H1 (cell line): Measurements from ENCODE around the gene PDE1C. TPM values are rescaled to one million over a fixed set of nuclear protein-coding genes. Genes with fewer than 3 reads are reported as not detected.

Experiments
- CTCF ChIA-PET: fragments of 300-600 bp; sonication (Branson Sonifier 250); formaldehyde crosslinking; loops from one replicate; lab custom pipeline; 2021; ENCODE audit not compliant: partially characterized antibody; lab: Charles Lee
- POLR2A ChIA-PET: fragments of 300-600 bp; sonication (Branson Sonifier 250); formaldehyde crosslinking; loops from one replicate; lab custom pipeline; 2021; ENCODE audit warnings: inconsistent platforms; ENCODE audit not compliant: partially characterized antibody; lab: Charles Lee
- DNase-seq, 2 experiments: peaks; one replicate each; pipeline versions ENCODE4 v3.0.0 to v3.0.0-alpha.2; 2010 to 2022; ENCODE audit warnings: low spot score in 2 of 2, low read depth in 1 of 2, mixed read lengths in 1 of 2
- FAIRE-seq: peaks from 2 replicates; lab custom pipeline; 2011; peaks lifted over from hg19 to GRCh38; lab: Jason Lieb, UNC
- H2AFZ ChIP-seq: 2 replicates; pipeline ENCODE4 v1.8.1; 2012; ENCODE audit warnings: low read length, inconsistent platforms
- H2AK5ac ChIP-seq: 2 replicates; pipeline ENCODE4 v1.6.1; 2013; ENCODE audit warnings: low read depth, low read length
- H2BK120ac ChIP-seq: replicated peaks from 2 replicates; pipeline ENCODE3; 2013; ENCODE audit warnings: low read depth, low read length, inconsistent platforms
- H2BK12ac ChIP-seq: 2 replicates; pipeline ENCODE4 v1.6.1; 2013; ENCODE audit warnings: low read depth, low read length
- H2BK15ac ChIP-seq: 2 replicates; pipeline ENCODE4 v1.6.1; 2013; ENCODE audit warnings: low read length
- H2BK20ac ChIP-seq: 2 replicates; pipeline ENCODE4 v1.6.1; 2013; ENCODE audit warnings: low read length
- H2BK5ac ChIP-seq: 2 replicates; pipeline ENCODE4 v1.6.1; 2013; ENCODE audit warnings: low read depth, low read length
- H3K14ac ChIP-seq: 2 replicates; pipeline ENCODE4 v1.6.1; 2013; ENCODE audit warnings: inconsistent platforms; ENCODE audit not compliant: insufficient read length
- H3K18ac ChIP-seq: 2 replicates; pipeline ENCODE4 v1.6.1; 2013; ENCODE audit warnings: low read length; ENCODE audit errors: extremely low read depth
- H3K23ac ChIP-seq: 2 replicates; pipeline ENCODE4 v1.6.1; 2013; ENCODE audit warnings: inconsistent platforms; ENCODE audit not compliant: insufficient read length
- H3K23me2 ChIP-seq: 2 replicates; pipeline ENCODE4 v1.6.1; 2013; ENCODE audit warnings: low read depth, low read length
- H3K27ac ChIP-seq: 2 replicates; pipeline ENCODE4 v1.6.1; 2011; ENCODE audit warnings: low read depth, low read length, inconsistent platforms
- H3K27me3 ChIP-seq, 4 experiments: replicated peaks in 1 of 4; 1 replicate in 1 of 4; 2 replicates in 3 of 4; pipeline versions ENCODE4 v1.6.1 to v1.8.1; 2011 to 2013; ENCODE audit warnings: low read length in 3 of 4, mild to moderate bottlenecking in 3 of 4, inconsistent platforms in 2 of 4, mixed read lengths in 2 of 4, moderate library complexity in 1 of 4; ENCODE audit not compliant: control insufficient read depth in 3 of 4, insufficient read depth in 3 of 4; ENCODE audit errors: extremely low read depth in 1 of 4
- H3K36me3 ChIP-seq, 4 experiments: 2 replicates each; pipeline versions ENCODE4 v1.6.1 to v1.8.1; 2011 to 2013; ENCODE audit warnings: mild to moderate bottlenecking in 4 of 4, low read length in 3 of 4, moderate library complexity in 2 of 4, control low read depth in 1 of 4, inconsistent platforms in 1 of 4; ENCODE audit not compliant: insufficient read depth in 4 of 4, control insufficient read depth in 2 of 4
- H3K4ac ChIP-seq: replicated peaks from 2 replicates; pipeline ENCODE3; 2013; ENCODE audit warnings: low read length, low read depth, mixed read lengths, inconsistent platforms; ENCODE audit not compliant: insufficient read length
- H3K4me1 ChIP-seq, 4 experiments: replicated peaks in 1 of 4; 1 replicate in 1 of 4; 2 replicates in 3 of 4; pipeline versions ENCODE4 v1.6.1 to v1.8.1; 2011 to 2013; ENCODE audit warnings: low read length in 3 of 4, inconsistent platforms in 2 of 4, mixed read lengths in 1 of 4; ENCODE audit not compliant: insufficient read depth in 4 of 4, control insufficient read depth in 3 of 4
- H3K4me2 ChIP-seq, 2 experiments: 2 replicates each; pipeline versions ENCODE4 v1.6.1 to v1.8.1; 2011 to 2013; ENCODE audit warnings: low read depth in 2 of 2, low read length in 2 of 2, control low read depth in 1 of 2, inconsistent platforms in 1 of 2, mild to moderate bottlenecking in 1 of 2; ENCODE audit not compliant: insufficient read depth in 1 of 2
- H3K4me3 ChIP-seq, 4 experiments: fragments of 200-600, 300-600 bp in 1 of 4; sonication (generic), shearing (Covaris generic), sonication (Bioruptor Twin) in 1 of 4; 2 replicates each; pipeline versions ENCODE4 v1.5.1 to v1.8.1; 2011 to 2016; ENCODE audit warnings: low read length in 4 of 4, low read depth in 3 of 4, control low read depth in 2 of 4, inconsistent platforms in 2 of 4, mild to moderate bottlenecking in 2 of 4, mixed read lengths in 1 of 4, moderate library complexity in 1 of 4; ENCODE audit not compliant: insufficient read depth in 2 of 4; ENCODE audit errors: extremely low read depth in 1 of 4
- H3K56ac ChIP-seq: replicated peaks from 2 replicates; pipeline ENCODE3; 2013; ENCODE audit warnings: low read depth, mild to moderate bottlenecking, mixed read lengths, low read length, inconsistent platforms; ENCODE audit not compliant: insufficient read length
- H3K79me1 ChIP-seq: 2 replicates; pipeline ENCODE4 v1.6.1; 2013; ENCODE audit warnings: low read depth, low read length, control low read depth
- H3K79me2 ChIP-seq, 2 experiments: 2 replicates each; pipeline versions ENCODE4 v1.6.1 to v1.8.1; 2012 to 2013; ENCODE audit warnings: low read length in 2 of 2, mild to moderate bottlenecking in 2 of 2, inconsistent platforms in 1 of 2; ENCODE audit not compliant: insufficient read depth in 2 of 2, control insufficient read depth in 1 of 2
- H3K9ac ChIP-seq, 4 experiments: replicated peaks in 1 of 4; 1 replicate in 1 of 4; 2 replicates in 3 of 4; pipeline versions ENCODE4 v1.6.1 to v1.8.1; 2011 to 2013; ENCODE audit warnings: low read depth in 3 of 4, low read length in 3 of 4, control low read depth in 2 of 4, mild to moderate bottlenecking in 2 of 4, moderate library complexity in 2 of 4, inconsistent platforms in 1 of 4; ENCODE audit errors: extremely low read depth in 1 of 4
- H3K9me3 ChIP-seq, 2 experiments: 2 replicates each; pipeline versions ENCODE4 v1.6.1 to v1.8.1; 2012 to 2013; ENCODE audit warnings: mild to moderate bottlenecking in 2 of 2, moderate library complexity in 2 of 2, control low read depth in 1 of 2, inconsistent platforms in 1 of 2, low read depth in 1 of 2, low read length in 1 of 2, mixed read lengths in 1 of 2; ENCODE audit not compliant: insufficient read depth in 2 of 2
- H4K20me1 ChIP-seq, 2 experiments: replicated peaks in 1 of 2; 2 replicates each; pipeline versions ENCODE3 to v1.8.1; 2011 to 2013; ENCODE audit warnings: inconsistent platforms in 2 of 2, low read length in 2 of 2, mild to moderate bottlenecking in 1 of 2; ENCODE audit not compliant: insufficient read depth in 2 of 2, control insufficient read depth in 1 of 2
- H4K5ac ChIP-seq: 2 replicates; pipeline ENCODE4 v1.6.1; 2013; ENCODE audit warnings: low read length, low read depth, mixed read lengths, inconsistent platforms; ENCODE audit not compliant: insufficient read length
- H4K8ac ChIP-seq: 2 replicates; pipeline ENCODE4 v1.8.0; 2013; ENCODE audit warnings: mild to moderate bottlenecking, moderate library complexity, low read length, inconsistent platforms; ENCODE audit not compliant: insufficient read depth; ENCODE audit errors: extremely low read depth
- H4K91ac ChIP-seq: replicated peaks from 2 replicates; pipeline ENCODE3; 2013; ENCODE audit warnings: low read length, mixed read lengths, inconsistent platforms; ENCODE audit not compliant: insufficient read length
- RAD21 ChIP-seq, 2 experiments: IDR thresholded peaks in 1 of 2; conservative IDR thresholded peaks in 1 of 2; 2 replicates each; pipeline ENCODE4 v1.6.1; 2011; ENCODE audit warnings: low read depth in 2 of 2, low read length in 2 of 2, improper control_type of control experiment in 1 of 2, inconsistent platforms in 1 of 2, mild to moderate bottlenecking in 1 of 2, moderate library complexity in 1 of 2
- RNF2 ChIP-seq: fragments of 200-900, 300-1000 bp; sonication (generic); IDR thresholded peaks from 2 replicates; pipeline ENCODE4 v1.7.1; 2016; ENCODE audit warnings: borderline replicate concordance, low read depth, mild to moderate bottlenecking, antibody characterized with exemption, low read length; ENCODE audit not compliant: poor library complexity, severe bottlenecking; ENCODE audit errors: missing control alignments
- RXRA ChIP-seq: IDR thresholded peaks from 2 replicates; pipeline ENCODE4 v1.6.1; 2011; ENCODE audit warnings: low read depth, mild to moderate bottlenecking, low read length, moderate library complexity; ENCODE audit not compliant: insufficient read depth
- TEAD4 ChIP-seq: IDR thresholded peaks from 2 replicates; pipeline ENCODE4 v1.6.1; 2012; ENCODE audit warnings: low read depth, low read length, inconsistent platforms, mixed read lengths
- USF2 ChIP-seq: IDR thresholded peaks from 2 replicates; pipeline ENCODE4 v1.6.1; 2011; ENCODE audit warnings: low read length, improper control_type of control experiment
- WGBS, 2 experiments: shearing (Covaris generic) in 1 of 2; methylation state at CpG; one replicate each; pipeline versions ENCODE4 v1.1.6 to v1.1.7; 2013 to 2015; ENCODE audit warnings: low lambda C conversion rate in 2 of 2, mixed read lengths in 2 of 2, inconsistent platforms in 1 of 2, low coverage in 1 of 2, missing lambda C conversion rate in 1 of 2; ENCODE audit not compliant: insufficient replicate concordance in 2 of 2, insufficient coverage in 1 of 2, insufficient read length in 1 of 2; ENCODE audit errors: extremely low coverage in 1 of 2, missing lambda C conversion rate in 1 of 2; 5-methylcytosine and 5-hydroxymethylcytosine counted together
- polyA plus RNA-seq, 7 experiments: library from polyadenylated mRNA; depleted of rRNA in 3 of 7; stranded (reverse) in 5 of 7; unstranded in 2 of 7; fragments of >200 nt in 5 of 7; fragments of 200-250 nt in 2 of 7; gene quantifications; 1 replicate in 5 of 7; 2 replicates in 1 of 7; 4 replicates in 1 of 7; pipeline versions ENCODE4 v1.2.1 to v1.2.3, GENCODE V29; 2011 to 2013; ENCODE audit warnings: missing spikeins in 2 of 7, mixed read lengths in 2 of 7
- total RNA-seq: library from RNA; stranded (reverse); fragmentation: NEBNext Ultra II Directional; extraction: Animal tissue kit (Norgen Biotek cat#: 25700); gene quantifications from 2 replicates; pipeline ENCODE4 v1.2.1, GENCODE V29; 2021
- TF ChIP-seq, protein P1 (sequence below), 3 experiments: IDR thresholded peaks; 1 replicate in 2 of 3; 2 replicates in 1 of 3; pipeline versions ENCODE4 v1.5.1 to v1.6.1; 2011; ENCODE audit warnings: low read length in 3 of 3, mild to moderate bottlenecking in 3 of 3, inconsistent platforms in 2 of 3, low read depth in 1 of 3, moderate library complexity in 1 of 3; ENCODE audit not compliant: insufficient read depth in 1 of 3; ENCODE audit errors: control extremely low read depth in 1 of 3

The PDE1C gene
- total and polyA plus RNA-seq, 2 of the 8 experiments (the other 6 are each of a cell fraction or from before 2014, with no cell fraction given): 0.11 to 1.1 TPM

GRCh38 chr7:31882187-31882586, 188.0 kb downstream of the PDE1C start:
- Histone ChIP-seq H3K4me1 (no peaks in the 10 kb centered on the region; a peak in 1 of 7 replicates), H3K4me2 (no peak overlapping the region), H3K23me2 (no peaks in the 10 kb centered on the region), H3K23ac (no peak overlapping the region), H2BK12ac (no peak overlapping the region), H4K91ac (no peak overlapping the region), H3K27me3 (peaks cover 0 to under 1% (median 0%) of the 10 kb centered on the region in 4 experiments; a peak in 1 of 7 replicates), H3K9me3 (no peaks in the 10 kb centered on the region), H3K18ac (no peak overlapping the region), H2BK15ac (no peak overlapping the region), H4K8ac (no peak overlapping the region), H3K4ac (no peak overlapping the region), H2BK5ac (no peak overlapping the region), H2BK120ac (no peak overlapping the region), H2BK20ac (no peak overlapping the region), H3K79me2 (no peaks in the 10 kb centered on the region), H3K9ac (no peak overlapping the region), H2AK5ac (no peak overlapping the region)
- FAIRE-seq (no peak), DNase-seq (peak in 1 of 2 experiments; percentile 3)
- ChIA-PET POLR2A (no interaction called here), CTCF (interaction anchor here (0.7 to 1.4 kb wide), 3 partner anchors 10 to 57 kb away, joined by 3 to 4 read pairs (median 3); no protein-coding TSS in a partner anchor)
- WGBS, 2 experiments: 57% methylated on average over 4 of the region's 4 CpGs; no CpG with 5 or more reads in 1 of the 2 experiments
- no peak for TF ChIP-seq RXRA
- peak in 1 of 2 experiments; percentile 12; a peak in 1 of 4 replicates for TF ChIP-seq RAD21 (IDR thresholded peaks at IDR 0.05 in 1 of 2, conservative IDR thresholded peaks at IDR 0.05 in 1 of 2; ENCODE audit: low read depth in 2 of 2, low read length in 2 of 2)
- no peak for TF ChIP-seq USF2
- TF ChIP-seq, protein P1, sequence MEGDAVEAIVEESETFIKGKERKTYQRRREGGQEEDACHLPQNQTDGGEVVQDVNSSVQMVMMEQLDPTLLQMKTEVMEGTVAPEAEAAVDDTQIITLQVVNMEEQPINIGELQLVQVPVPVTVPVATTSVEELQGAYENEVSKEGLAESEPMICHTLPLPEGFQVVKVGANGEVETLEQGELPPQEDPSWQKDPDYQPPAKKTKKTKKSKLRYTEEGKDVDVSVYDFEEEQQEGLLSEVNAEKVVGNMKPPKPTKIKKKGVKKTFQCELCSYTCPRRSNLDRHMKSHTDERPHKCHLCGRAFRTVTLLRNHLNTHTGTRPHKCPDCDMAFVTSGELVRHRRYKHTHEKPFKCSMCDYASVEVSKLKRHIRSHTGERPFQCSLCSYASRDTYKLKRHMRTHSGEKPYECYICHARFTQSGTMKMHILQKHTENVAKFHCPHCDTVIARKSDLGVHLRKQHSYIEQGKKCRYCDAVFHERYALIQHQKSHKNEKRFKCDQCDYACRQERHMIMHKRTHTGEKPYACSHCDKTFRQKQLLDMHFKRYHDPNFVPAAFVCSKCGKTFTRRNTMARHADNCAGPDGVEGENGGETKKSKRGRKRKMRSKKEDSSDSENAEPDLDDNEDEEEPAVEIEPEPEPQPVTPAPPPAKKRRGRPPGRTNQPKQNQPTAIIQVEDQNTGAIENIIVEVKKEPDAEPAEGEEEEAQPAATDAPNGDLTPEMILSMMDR (IDR thresholded peaks at IDR 0.05; ENCODE audit: control extremely low read depth in 1 of 3, insufficient read depth in 1 of 3, low read depth in 1 of 3, low read length in 3 of 3): peak in 1 of 3 experiments; percentile 31; a peak in 1 of 4 replicates
- no peak for TF ChIP-seq RNF2
- 0 out of 2 replicates have a peak, but pooled peaks have one; percentile 2 for TF ChIP-seq TEAD4
- TF ChIP-seq, all 59 proteins: peak for 3
- no peak overlapping the region for H2AFZ ChIP-seq
- no peak overlapping the region for H3K14ac ChIP-seq
- H3K79me1 ChIP-seq: no peaks in the 10 kb centered on the region
- H3K56ac ChIP-seq: no peak overlapping the region
- no peak overlapping the region for H3K4me3 ChIP-seq
- peaks cover 0 to 2% of the 10 kb centered on the region in 2 experiments for H4K20me1 ChIP-seq
- no peak overlapping the region for H4K5ac ChIP-seq
- H3K27ac ChIP-seq: no peak overlapping the region
- no peaks in the 10 kb centered on the region; a peak in 1 of 8 replicates for H3K36me3 ChIP-seq
